ENCODE results near the gene RNF213.

- TF ChIP-seq CTCF (IDR thresholded peaks at IDR 0.05; ENCODE audit: insufficient read depth, low read depth, low read length) (no peak), EZH2 (IDR thresholded peaks at IDR 0.05; ENCODE audit: insufficient read depth, low read length) (no peak)
Measured at GRCh38 chr17:80415626-80416137, 155.0 kb downstream of the RNF213 start.
